HG03457 (cell line): Measurements from ENCODE around the gene DDN.

Source experiments
- ATAC-seq: cut with Tn5 transposase; IDR thresholded peaks from one replicate; pipeline ENCODE4 v1.9.1; 2021; ENCODE audit warnings: moderate number of reproducible peaks; ENCODE audit not compliant: unreplicated experiment

Gene DDN

GRCh38 chr12:48985475-48985897 lies 13.7 kb downstream of the DDN start:
- ATAC-seq: no peak

DNA sequence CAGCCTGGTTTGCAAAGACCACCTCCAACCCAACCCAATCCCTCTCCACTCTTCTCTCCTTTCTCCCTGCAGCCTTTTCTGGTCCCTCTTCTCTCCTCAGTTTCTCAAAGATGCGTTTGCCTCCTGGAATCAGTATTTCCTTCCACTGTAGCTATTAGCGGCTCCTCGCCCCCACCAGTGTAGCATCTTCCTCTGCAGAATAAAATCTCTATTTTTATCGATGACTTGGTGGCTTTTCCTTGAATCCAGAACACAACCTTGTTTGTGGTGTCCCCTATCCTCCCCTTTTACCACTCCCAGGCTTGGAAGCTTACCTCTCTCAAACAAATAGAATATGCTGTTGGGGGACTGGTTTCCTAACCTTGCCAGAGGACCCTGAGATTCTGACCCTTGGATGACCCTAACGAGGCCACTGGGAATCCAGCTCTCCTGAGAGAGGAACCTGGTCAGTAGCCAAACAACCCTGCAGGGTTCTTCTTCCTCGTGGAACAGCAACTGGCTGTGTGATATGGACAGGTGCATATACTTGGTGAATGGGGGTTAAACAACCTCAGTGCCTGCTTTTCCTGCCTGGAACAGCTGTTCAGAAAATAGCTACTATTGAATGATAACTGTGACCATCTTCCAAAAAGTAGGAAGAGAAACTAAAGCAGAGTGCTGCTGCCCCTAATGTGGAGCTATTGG lies 16.6 kb downstream of the DDN start:
- ATAC-seq: no peak

GRCh38 chr12:48981757-48982157 lies 17.4 kb downstream of the DDN start:
- no peak for ATAC-seq

GRCh38 chr12:48980953-48981756 lies 18.0 kb downstream of the DDN start:
- ATAC-seq: no peak

- ATAC-seq: no peak
Measured at GRCh38 chr12:48980389-48980952, 18.7 kb downstream of the DDN start.

- ATAC-seq: no peak
Measured at GRCh38 chr12:48979602-48980388, 19.4 kb downstream of the DDN start.

GRCh38 chr12:48978741-48979601 lies 20.2 kb downstream of the DDN start:
- no peak for ATAC-seq

- no peak for ATAC-seq
Measured at GRCh38 chr12:48978291-48978740, 20.9 kb downstream of the DDN start, which contains the start of gene WNT1. Gene WNT1 (plus strand): TSS chr12:48978322. CDS start chr12:48978651, 329 bp downstream.

- ATAC-seq: peak; percentile 50
Measured at GRCh38 chr12:48977290-48978281, 21.6 kb downstream of the DDN start.

DNA sequence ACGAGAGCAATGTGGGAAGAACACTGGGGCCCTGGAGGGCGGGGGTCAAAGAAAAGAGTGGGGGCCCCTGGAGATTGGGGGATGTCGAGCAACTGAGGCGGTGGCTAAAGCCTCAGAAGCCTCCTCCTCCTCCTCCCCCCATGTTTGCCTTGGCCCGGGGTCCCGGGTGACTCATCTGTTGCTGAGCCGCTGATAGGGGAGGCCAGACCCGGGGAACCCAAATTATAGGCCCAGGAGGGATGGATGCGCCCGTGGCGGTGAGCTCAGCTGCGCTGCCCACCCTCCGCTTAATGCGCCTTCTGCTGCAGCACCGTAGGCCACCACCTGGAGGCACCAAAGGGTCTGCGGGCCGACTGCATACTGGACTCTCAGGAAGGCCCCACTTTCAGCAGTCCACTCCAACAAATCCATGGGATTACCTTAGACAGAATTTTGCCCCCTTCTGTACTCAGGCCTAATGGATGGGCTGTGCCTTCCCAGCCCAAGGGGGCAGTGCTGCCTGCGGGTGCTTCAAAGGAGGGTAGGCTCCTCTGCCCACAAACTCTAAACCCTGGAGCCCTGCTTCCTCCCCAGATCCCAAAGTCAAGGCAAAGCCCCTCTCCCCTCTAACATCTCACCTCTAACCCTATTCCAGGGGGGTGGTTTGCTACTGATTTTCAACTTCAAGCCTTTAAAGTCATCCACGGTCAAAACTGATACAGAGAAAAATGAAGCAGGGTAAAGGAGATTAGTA lies 25.1 kb downstream of the DDN start:
- no peak for ATAC-seq

GRCh38 chr12:48973531-48973930 lies 25.6 kb downstream of the DDN start:
- no peak for ATAC-seq

- ATAC-seq: no peak
Measured at GRCh38 chr12:48972952-48973483, 26.2 kb downstream of the DDN start.

DNA sequence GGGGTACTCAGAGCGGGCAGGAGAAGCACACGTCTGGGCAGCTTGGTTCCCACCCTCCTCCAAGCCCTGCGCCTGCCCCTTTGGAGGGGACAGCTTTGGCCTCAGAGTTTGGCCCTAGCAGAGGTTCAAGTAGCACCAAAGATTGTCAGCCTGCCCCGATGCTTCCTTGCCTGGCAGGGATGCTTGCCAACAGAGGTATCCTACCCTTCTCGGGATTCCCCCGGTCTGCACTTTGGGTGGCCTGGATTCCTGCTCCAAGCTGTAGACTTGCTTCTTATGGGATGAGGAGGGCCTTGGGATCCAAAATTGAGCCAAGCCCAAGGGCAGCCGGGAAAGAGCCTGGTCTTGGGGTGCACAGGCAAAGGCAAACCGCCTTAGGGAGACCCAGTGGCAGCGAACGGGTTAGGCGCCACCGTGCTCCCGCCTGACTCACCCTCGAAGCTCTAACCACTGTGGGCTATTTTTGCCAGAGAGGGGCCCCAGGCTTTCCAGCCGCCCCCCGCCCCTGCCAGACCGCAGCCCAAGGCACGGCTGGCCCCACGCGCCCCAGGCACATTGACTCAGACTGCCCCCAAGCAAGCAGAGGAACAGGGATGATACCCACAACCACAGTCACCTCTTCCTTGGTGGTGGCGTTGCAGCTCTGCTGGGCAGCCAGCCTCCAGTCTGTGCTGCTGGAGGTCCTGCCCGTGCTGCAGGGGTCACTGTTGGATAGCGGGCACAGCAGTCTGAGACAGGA lies 26.8 kb downstream of the DDN start:
- no peak for ATAC-seq

DNA sequence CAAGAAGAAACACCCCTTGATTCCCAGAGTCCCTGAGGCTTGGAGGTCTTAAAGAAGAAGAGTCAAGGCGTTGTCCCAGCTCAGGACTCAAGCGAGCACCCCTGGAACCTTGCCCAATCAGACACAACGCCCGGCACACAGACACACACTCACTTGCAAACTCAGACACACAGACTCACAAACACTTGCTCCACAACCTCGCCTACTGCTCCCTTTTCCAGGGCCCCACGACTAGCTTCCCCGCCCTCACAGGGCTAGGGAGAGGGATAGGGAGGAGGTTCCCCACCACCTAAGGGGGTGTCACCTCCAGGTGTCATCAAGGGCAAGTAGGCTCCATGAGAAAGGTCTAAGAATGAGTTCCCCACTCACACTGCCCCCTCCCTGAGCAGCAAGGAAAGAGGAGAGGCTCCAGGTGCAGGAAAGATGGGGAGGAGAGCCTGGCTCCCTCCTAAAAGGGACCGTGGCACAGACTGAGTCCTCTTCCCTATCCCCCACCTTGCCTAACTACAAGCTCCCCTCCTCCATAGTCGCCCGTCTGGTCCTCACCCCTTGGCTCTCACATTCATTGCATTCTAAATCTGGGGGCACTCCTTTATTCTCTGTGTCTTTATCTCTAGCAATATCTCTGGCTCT lies 28.4 kb downstream of the DDN start:
- ATAC-seq: no peak

DNA sequence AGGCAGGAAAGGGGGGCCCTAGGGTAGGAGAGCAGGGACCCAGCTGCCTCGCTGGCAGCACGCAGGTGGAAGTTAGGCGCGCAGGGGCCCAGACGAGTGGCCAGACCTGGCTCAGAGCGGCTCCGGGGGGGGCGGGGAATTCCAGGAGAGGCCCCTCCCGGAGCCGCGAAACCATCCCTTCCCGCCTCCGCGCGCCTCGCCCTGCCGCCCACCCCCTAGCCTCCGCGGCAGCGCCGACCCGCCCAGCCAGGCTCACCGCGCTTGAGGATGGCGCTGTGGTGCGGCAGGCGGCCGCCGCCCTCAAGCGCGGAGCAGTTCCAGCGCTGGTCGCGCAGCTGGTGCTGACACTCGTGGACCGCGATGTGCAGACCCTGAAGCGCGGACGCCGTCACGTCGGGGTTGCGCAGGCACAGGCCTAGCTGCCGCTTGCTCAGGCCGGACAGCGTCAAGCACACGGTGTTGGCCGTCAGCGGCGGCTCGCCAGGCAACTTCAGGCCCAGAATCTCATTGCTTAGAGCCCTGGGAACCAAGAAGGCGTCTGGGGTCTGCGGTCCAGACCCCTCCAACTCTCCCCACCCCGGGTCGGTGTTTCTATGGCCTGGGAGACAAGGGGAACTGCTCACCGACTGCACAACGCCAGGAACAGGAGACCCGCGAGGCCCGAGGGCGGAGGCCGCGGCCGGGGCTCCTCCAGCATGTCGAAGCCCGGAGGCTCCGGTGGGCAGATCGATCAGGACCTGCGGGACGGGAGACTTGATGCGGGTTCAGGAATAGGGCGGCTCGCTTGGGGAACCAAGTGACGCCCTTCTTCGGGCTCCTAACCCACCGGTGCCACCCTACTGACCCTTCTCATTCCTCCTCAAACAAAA lies 29.1 kb downstream of the DDN start:
- ATAC-seq: no peak
